ENCODE data around the gene BCORL1. TPM values are rescaled to one million over a fixed set of nuclear protein-coding genes. Genes with fewer than 3 reads are reported as not detected.
A peak's percentile ranks its signal among the peaks of the same experiment; 100 is the strongest.

BCORL1 gene
- total RNA-seq, 3 donors from 2014 or later (not counting 1 experiment from before 2014, with no cell fraction given) = 6.5 to 10.5 (median 9.9) TPM

DNA sequence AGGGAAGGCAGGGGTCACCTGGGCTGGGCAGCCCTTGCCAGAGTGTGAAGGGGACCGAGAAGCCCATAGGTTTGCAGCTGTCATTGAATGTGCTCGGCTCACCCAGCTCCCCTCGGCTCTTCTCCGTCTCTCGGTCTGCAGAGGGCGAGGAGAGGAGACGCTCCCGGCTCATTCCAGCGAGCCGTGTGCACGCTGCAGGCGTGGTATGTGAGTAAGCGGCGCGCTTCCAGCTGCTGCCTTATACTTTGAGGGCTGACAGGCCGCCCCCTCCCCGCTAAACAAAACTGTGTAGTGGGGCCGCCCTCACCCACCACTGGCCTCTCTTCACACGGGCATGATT lies 23.0 kb upstream of the BCORL1 start:
- Histone ChIP-seq H3K4me3 (ENCODE audit: low read length) (no peak overlapping the region), H3K36me3 (ENCODE audit: control insufficient read depth, insufficient read depth, low read length) (no peaks in the 10 kb centered on the region), H3K9me3 (ENCODE audit: control insufficient read depth, insufficient read depth, low read length) (no peaks in the 10 kb centered on the region), H3K27me3 (ENCODE audit: control insufficient read depth, insufficient read depth, low read length) (no peaks in the 10 kb centered on the region), H3K4me1 (ENCODE audit: control insufficient read depth, insufficient read depth, low read length) (peaks cover 31% of the 10 kb centered on the region), H3K27ac (ENCODE audit: low read length) (no peak overlapping the region)
- H3K27me3 Mint-ChIP-seq (ENCODE audit: low read depth in 2 of 2) = no peaks in the 10 kb centered on the region
- H3K36me3 Mint-ChIP-seq = no peaks in the 10 kb centered on the region
- DNase-seq (no peak), ATAC-seq (no peak)
- intact Hi-C loops (cut with micrococcal nuclease) = no loop called here
- peaks cover 18 to 23% of the 10 kb centered on the region in 2 donors for H3K4me1 Mint-ChIP-seq
- H3K9me3 Mint-ChIP-seq = no peaks in the 10 kb centered on the region
- WGBS (ENCODE audit: insufficient coverage) = 95% methylated on average over 18 of the region's 19 CpGs
- TF ChIP-seq, protein P1, sequence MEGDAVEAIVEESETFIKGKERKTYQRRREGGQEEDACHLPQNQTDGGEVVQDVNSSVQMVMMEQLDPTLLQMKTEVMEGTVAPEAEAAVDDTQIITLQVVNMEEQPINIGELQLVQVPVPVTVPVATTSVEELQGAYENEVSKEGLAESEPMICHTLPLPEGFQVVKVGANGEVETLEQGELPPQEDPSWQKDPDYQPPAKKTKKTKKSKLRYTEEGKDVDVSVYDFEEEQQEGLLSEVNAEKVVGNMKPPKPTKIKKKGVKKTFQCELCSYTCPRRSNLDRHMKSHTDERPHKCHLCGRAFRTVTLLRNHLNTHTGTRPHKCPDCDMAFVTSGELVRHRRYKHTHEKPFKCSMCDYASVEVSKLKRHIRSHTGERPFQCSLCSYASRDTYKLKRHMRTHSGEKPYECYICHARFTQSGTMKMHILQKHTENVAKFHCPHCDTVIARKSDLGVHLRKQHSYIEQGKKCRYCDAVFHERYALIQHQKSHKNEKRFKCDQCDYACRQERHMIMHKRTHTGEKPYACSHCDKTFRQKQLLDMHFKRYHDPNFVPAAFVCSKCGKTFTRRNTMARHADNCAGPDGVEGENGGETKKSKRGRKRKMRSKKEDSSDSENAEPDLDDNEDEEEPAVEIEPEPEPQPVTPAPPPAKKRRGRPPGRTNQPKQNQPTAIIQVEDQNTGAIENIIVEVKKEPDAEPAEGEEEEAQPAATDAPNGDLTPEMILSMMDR (IDR thresholded peaks at IDR 0.05) = no peak
- H3K4me3 Mint-ChIP-seq = no peak overlapping the region
- H3K27ac Mint-ChIP-seq = peak overlapping the region in 1 of 2 donors; percentile 29

DNA sequence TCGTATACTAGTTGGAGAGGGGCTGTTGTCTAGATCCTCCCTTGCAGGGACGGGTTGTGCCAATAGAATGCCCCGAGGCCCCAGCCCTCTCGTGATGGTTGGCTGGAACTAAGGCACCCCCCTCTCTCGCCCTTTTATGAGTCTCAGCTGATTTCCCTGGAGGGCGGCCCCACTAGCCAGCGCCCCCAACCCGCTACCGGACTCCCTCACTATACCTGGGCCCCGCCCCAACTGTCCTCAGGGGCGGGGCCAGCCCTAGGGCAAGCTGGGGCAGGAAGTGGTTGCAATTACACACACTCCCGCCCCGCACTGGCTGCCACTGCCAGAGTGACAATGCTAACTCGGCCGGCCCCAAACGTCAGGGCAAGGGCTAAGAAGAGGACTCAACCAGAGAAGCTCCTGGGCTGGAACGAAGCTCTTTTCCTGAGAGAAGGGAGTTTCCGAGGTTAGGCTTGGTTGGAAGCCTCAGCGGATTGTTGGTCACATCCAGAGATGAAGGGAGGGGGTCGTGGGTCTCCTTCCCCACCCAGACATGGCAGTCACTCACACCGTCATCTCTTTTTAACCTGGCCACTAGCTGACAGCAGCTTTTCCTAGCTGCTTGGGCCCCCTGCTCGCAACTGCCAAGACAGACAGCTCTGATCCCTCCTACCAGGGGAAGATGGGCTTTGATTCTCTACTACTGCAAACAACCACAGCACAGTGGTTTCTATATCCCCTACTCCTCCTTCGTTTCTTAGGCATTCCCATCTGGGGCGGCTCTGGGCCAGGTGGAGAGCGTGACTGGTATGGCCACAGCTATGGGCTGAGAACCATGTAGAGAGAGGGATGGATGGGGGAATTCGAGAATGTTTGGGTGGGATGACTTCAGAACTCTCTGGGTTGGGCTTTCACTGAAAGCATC lies 21.0 kb upstream of the BCORL1 start:
- peak; percentile 92 to 93 (median 92) for ATAC-seq
- Histone ChIP-seq H3K4me3 (ENCODE audit: low read length) (peak overlapping the region; percentile 19), H3K4me1 (ENCODE audit: control insufficient read depth, insufficient read depth, low read length) (peaks cover 31% of the 10 kb centered on the region), H3K27me3 (ENCODE audit: control insufficient read depth, insufficient read depth, low read length) (no peaks in the 10 kb centered on the region), H3K9me3 (ENCODE audit: control insufficient read depth, insufficient read depth, low read length) (no peaks in the 10 kb centered on the region), H3K27ac (ENCODE audit: low read length) (peak overlapping the region; percentile 79), H3K36me3 (ENCODE audit: control insufficient read depth, insufficient read depth, low read length) (no peaks in the 10 kb centered on the region)
- Mint-ChIP-seq H3K27ac (peak overlapping the region; percentile 81 to 88), H3K4me1 (peaks cover 18 to 23% of the 10 kb centered on the region in 2 donors), H3K27me3 (ENCODE audit: low read depth in 2 of 2) (no peaks in the 10 kb centered on the region), H3K4me3 (peak overlapping the region; percentile 67), H3K9me3 (no peaks in the 10 kb centered on the region), H3K36me3 (no peaks in the 10 kb centered on the region)
- intact Hi-C loops (cut with micrococcal nuclease) = no loop called here
- DNase-seq = peak; percentile 57 to 76
- TF ChIP-seq, protein P1 (IDR thresholded peaks at IDR 0.05) = no peak
- 5% methylated on average over 24 of the region's 26 CpGs for WGBS (ENCODE audit: insufficient coverage)

DNA sequence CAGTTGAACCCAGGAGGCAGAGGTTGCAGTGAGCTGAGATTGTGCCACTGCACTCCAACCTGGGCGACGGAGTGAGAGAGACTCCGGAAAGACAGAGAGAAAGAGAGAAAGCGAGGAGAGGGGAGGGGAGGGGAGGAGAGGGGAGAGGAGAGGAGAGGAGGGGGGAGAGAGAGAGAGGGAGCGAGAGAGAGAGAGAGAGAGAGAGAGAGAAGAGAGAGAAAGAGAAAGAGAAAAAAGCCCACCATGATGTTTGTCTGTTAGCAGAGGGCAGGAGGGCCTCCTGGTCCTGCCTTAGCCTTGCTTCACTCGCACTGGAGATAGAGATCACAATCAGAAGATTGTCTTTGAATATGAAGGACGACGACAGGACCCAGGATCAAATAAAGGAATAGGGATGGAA lies 18.7 kb upstream of the BCORL1 start:
- intact Hi-C loops (cut with micrococcal nuclease) = no loop called here
- Histone ChIP-seq H3K4me3 (ENCODE audit: low read length) (no peak overlapping the region), H3K27ac (ENCODE audit: low read length) (no peak overlapping the region), H3K27me3 (ENCODE audit: control insufficient read depth, insufficient read depth, low read length) (no peaks in the 10 kb centered on the region), H3K9me3 (ENCODE audit: control insufficient read depth, insufficient read depth, low read length) (no peaks in the 10 kb centered on the region), H3K4me1 (ENCODE audit: control insufficient read depth, insufficient read depth, low read length) (peaks cover 21% of the 10 kb centered on the region), H3K36me3 (ENCODE audit: control insufficient read depth, insufficient read depth, low read length) (no peaks in the 10 kb centered on the region)
- no peak for DNase-seq
- Mint-ChIP-seq H3K4me3 (no peak overlapping the region), H3K9me3 (no peaks in the 10 kb centered on the region), H3K36me3 (no peaks in the 10 kb centered on the region), H3K4me1 (peaks cover 9 to 14% of the 10 kb centered on the region in 2 donors), H3K27ac (no peak overlapping the region), H3K27me3 (ENCODE audit: low read depth in 2 of 2) (no peaks in the 10 kb centered on the region)
- TF ChIP-seq, protein P1 (IDR thresholded peaks at IDR 0.05) = no peak
- 100% methylated on average over 6 of the region's 8 CpGs for WGBS (ENCODE audit: insufficient coverage)
- ATAC-seq = no peak
